ENCODE measurements around the gene LRRC39. TPM values are rescaled to one million over a fixed set of nuclear protein-coding genes. Genes with fewer than 3 reads are reported as not detected.

Gene LRRC39
- polyA plus RNA-seq, 1 experiment, result 0.28 TPM

DNA sequence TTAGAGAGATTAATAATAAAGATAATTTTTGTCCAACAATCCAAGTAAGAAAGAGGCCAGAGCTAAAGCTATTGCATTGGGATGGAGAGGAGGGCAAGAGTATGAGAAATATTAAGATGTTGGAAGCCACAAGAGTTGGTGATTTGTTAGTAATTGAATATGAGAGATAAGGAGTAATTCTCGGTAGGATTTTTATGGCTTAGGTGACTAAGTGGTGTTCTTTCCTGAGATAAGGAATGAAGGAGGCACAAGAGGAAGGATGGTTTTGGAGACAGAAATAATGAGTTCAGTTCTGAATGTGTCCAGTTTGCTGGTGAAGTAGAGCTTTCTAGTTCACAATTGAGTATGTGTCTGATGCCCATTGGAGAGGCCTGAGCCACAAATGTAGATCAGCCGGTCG, 35.7 kb downstream of the LRRC39 start:
- TF ChIP-seq, protein P1, sequence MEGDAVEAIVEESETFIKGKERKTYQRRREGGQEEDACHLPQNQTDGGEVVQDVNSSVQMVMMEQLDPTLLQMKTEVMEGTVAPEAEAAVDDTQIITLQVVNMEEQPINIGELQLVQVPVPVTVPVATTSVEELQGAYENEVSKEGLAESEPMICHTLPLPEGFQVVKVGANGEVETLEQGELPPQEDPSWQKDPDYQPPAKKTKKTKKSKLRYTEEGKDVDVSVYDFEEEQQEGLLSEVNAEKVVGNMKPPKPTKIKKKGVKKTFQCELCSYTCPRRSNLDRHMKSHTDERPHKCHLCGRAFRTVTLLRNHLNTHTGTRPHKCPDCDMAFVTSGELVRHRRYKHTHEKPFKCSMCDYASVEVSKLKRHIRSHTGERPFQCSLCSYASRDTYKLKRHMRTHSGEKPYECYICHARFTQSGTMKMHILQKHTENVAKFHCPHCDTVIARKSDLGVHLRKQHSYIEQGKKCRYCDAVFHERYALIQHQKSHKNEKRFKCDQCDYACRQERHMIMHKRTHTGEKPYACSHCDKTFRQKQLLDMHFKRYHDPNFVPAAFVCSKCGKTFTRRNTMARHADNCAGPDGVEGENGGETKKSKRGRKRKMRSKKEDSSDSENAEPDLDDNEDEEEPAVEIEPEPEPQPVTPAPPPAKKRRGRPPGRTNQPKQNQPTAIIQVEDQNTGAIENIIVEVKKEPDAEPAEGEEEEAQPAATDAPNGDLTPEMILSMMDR (IDR thresholded peaks at IDR 0.05; ENCODE audit: insufficient read depth, low read depth, low read length), result no peak
- ChIA-PET POLR2A (no interaction called here), CTCF (no interaction called here)
- H3K36me3 ChIP-seq (ENCODE audit: control insufficient read depth, insufficient read depth, low read length), result peaks cover 6% of the 10 kb centered on the region
- DNase-seq (ENCODE audit: low read depth), result no peak
- H3K4me3 ChIP-seq (ENCODE audit: low read depth, low read length), result no peak overlapping the region
- H3K27me3 ChIP-seq (ENCODE audit: control insufficient read depth, insufficient read depth, low read length), result no peaks in the 10 kb centered on the region

DNA sequence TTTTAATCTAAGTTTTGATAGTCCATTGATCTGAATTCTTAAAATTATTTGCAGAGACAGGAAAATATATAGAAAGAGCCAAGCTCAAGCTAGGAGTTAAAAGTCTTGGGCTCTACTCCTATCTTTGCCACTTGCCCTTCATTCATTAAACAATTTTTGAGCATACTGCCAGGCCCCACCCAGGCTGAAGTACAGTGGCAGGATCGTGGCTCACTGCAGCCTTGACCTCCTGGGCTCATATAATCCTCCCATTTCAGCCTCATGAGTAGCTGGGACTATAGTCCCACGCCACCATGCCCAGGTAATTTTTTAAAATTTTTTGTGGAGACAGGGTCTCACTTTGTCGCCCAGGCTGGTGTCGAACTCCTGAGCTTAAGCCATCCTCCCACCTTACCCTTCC, 36.9 kb downstream of the LRRC39 start:
- no peak overlapping the region for H3K4me3 ChIP-seq (ENCODE audit: low read depth, low read length)
- peaks cover 5% of the 10 kb centered on the region for H3K36me3 ChIP-seq (ENCODE audit: control insufficient read depth, insufficient read depth, low read length)
- no peaks in the 10 kb centered on the region for H3K27me3 ChIP-seq (ENCODE audit: control insufficient read depth, insufficient read depth, low read length)
- TF ChIP-seq, protein P1 (IDR thresholded peaks at IDR 0.05; ENCODE audit: insufficient read depth, low read depth, low read length), result no peak
- ChIA-PET CTCF (no interaction called here), POLR2A (no interaction called here)
- no peak for DNase-seq (ENCODE audit: low read depth)

DNA sequence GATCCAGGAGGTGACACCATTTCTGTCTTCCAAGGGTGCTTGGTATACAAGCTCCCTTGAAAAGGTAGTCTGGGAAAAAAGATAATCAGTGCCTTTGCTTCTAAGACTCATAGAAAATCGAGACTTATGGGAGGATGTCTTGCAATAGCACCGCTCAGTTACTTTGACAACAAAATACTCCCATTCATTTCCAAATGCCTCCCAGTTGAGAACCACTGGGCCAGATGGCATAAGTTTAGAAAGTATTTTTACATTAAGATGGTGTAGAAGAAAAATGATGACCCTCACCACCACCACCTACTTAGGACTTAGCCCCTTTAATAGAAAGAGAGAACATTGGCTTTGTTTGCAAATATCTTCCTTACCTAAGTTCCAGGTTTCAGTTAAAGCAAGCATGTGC, 40.5 kb downstream of the LRRC39 start:
- CTCF ChIA-PET, result interaction anchor here (1.5 kb wide), 1 partner anchor 43 kb away, joined by 3 read pairs; no protein-coding TSS in a partner anchor
- peaks cover 5% of the 10 kb centered on the region for H3K36me3 ChIP-seq (ENCODE audit: control insufficient read depth, insufficient read depth, low read length)
- H3K27me3 ChIP-seq (ENCODE audit: control insufficient read depth, insufficient read depth, low read length), result no peaks in the 10 kb centered on the region
- TF ChIP-seq, protein P1 (IDR thresholded peaks at IDR 0.05; ENCODE audit: insufficient read depth, low read depth, low read length), result no peak
- no peak overlapping the region for H3K4me3 ChIP-seq (ENCODE audit: low read depth, low read length)
- POLR2A ChIA-PET, result no interaction called here
- no peak for DNase-seq (ENCODE audit: low read depth)

DNA sequence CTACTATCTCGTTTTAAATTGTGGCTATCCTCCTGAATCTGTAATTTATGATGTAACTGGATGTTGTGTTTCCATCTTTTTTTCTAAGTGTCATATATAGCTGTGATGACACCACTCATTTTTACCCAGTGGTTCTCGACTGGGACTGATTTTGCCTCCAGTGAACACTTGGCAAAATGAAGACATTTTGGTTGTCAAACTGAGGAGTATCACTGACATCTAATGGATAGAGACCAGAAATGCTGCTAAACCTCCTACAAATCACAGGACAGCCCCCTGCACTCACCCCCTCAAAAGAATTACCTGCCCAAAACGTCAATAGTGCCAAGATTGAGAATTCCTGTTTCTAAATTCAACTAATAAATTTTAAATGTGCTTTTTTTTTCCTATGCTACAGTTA, 43.2 kb downstream of the LRRC39 start:
- TF ChIP-seq, protein P1 (IDR thresholded peaks at IDR 0.05; ENCODE audit: insufficient read depth, low read depth, low read length), result no peak
- no peak overlapping the region for H3K4me3 ChIP-seq (ENCODE audit: low read depth, low read length)
- ChIA-PET CTCF (interaction anchor here (0.6 kb wide), 1 partner anchor 49 kb away, joined by 3 read pairs; no protein-coding TSS in a partner anchor), POLR2A (no interaction called here)
- no peaks in the 10 kb centered on the region for H3K27me3 ChIP-seq (ENCODE audit: control insufficient read depth, insufficient read depth, low read length)
- no peak for DNase-seq (ENCODE audit: low read depth)
- H3K36me3 ChIP-seq (ENCODE audit: control insufficient read depth, insufficient read depth, low read length), result no peaks in the 10 kb centered on the region; the same call in none of the 2 replicates

DNA sequence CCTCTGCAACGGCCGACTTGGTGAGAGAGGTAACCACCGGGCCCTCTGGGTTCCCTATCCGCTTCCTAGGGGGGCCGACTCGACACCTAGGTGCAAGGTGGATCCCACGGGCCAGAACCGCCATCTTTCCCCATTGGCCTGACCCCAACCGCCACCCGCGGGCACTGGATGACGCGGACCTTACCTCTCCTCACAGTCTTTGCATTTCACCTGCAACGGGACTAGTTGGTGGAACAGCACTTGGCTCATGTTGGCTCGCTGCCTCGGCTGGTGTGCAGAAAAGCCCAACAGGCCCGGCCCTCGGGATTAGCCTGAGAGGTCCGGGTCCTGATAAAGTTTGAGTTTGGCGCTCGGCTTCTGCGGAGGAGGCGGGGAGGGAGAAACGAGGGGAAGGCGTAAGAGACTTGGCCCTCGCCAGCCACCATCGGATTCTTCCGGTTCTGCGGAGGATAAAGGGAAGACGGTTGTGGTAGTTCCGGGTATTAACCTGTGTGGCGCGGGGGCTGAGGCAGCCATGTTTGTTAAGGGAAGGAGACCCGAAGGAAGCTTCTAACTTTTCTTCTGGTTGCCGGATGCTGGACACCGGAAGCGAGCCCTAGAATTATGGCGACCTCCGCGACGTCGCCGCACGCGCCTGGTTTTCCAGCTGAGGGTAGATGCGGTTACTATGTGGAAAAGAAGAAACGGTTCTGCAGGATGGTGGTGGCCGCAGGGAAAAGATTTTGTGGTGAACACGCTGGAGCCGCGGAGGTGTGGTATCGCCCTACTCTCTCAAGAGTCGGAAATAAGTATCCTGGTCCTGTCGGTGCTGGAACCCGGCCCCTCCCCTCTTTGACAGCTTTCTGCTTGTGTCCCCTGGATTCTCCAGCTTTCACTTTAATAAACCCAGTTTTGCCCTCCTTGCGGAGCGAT, 45.2 kb downstream of the LRRC39 start, which contains the start of the genes SASS6 and TRMT13:
Gene SASS6, minus strand, starts transcription at position 365 of the 912 bp plus-strand sequence. Its CDS starts 116 bp downstream, at position 249.
Gene TRMT13, plus strand, starts transcription at position 598 of the 912 bp plus-strand sequence. Its CDS starts 6 bp downstream, at position 604.
- ChIA-PET POLR2A (interaction anchor here (0.6 kb wide), 1 partner anchor 13 kb away, joined by 3 read pairs; no protein-coding TSS in a partner anchor), CTCF (interaction anchor here (1.2 kb wide), 1 partner anchor 9 kb away, joined by 3 read pairs; no protein-coding TSS in a partner anchor)
- TF ChIP-seq, protein P1 (IDR thresholded peaks at IDR 0.05; ENCODE audit: insufficient read depth, low read depth, low read length), result no peak
- DNase-seq (ENCODE audit: low read depth), result peak; percentile 94
- Histone ChIP-seq H3K36me3 (ENCODE audit: control insufficient read depth, insufficient read depth, low read length) (no peaks in the 10 kb centered on the region; the same call in 1 of the 2 replicates), H3K27me3 (ENCODE audit: control insufficient read depth, insufficient read depth, low read length) (no peaks in the 10 kb centered on the region), H3K4me3 (ENCODE audit: low read depth, low read length) (peak within 1 kb of the TSS; percentile 75)
